Measurements from ENCODE around the gene TIMM50.

TIMM50 gene

DNA sequence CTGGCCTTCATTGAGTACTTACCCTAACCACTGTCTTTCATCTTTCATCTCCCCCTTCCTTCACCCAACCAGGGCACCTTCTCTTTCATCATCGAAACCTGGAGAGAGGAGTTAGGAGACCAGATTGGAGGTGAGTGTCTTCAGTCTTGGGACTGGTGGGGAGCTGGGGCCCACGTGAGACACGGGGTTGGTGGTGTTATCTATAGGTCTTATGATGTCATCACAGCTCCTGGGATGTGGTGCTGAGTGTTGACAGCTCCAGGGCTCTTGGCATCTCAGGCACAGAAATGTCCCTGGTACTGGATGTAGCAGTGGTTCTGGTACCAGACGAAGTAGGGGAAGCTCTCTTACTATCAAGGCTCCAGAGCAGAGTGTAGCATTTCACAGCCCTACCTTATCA lies 19.9 kb downstream of the TIMM50 start:
- no peak for DNase-seq (ENCODE audit: low spot score)

DNA sequence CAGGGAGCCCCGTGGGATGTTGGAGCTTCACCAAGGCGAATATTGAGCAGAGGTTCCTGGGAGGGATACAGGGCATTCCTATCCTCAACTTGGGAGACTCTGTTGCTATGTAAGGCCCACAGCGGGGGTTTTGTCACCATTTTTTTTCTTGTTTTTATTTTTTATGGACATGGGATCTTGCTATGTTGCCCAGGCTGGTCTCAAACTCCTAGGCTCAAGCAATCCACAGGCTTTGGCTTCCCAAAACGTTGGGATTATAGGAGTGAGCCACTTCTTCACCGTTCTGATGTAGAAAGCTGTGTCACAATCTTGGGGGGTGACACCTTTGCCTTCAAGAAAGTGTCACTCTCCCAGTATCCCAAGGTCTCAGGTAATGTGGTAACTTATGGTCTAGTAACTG lies 20.7 kb downstream of the TIMM50 start:
- DNase-seq (ENCODE audit: low spot score) = no peak

DNA sequence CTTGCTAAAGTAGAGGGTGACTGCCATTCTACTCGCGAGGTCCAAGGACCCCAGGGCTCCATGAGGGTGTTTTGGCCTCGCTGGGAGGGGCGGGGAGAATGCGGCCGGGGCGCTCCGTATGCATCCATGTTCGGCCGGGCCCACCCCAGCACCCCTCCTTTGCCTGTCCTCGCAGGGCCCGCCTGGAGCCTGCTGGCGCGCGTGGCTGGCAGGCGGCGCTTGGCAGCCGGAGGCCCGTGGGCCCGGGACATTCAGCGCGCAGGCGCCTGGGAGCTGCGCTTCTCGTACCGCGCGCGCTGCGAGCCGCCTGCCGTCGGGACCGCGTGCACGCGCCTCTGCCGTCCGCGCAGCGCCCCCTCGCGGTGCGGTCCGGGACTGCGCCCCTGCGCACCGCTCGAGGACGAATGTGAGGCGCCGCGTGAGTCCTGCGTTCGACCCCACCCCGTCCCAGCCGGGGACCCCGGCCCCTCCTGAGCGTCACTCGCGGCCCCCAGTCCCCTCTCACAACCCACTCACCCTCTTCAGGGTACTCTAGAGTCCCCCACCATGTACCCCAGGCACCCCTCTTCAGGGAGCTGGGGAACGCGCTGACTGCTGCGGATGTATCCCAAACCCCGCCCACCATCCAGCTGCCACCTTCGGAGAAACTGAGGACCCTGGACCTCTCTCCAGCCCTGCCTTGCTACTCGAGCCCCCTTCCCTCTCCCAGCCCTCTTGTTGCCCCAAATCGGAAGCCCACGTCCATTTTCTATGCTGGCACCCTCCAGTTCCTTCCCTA lies 22.2 kb downstream of the TIMM50 start:
- DNase-seq (ENCODE audit: low spot score) = no peak

DNA sequence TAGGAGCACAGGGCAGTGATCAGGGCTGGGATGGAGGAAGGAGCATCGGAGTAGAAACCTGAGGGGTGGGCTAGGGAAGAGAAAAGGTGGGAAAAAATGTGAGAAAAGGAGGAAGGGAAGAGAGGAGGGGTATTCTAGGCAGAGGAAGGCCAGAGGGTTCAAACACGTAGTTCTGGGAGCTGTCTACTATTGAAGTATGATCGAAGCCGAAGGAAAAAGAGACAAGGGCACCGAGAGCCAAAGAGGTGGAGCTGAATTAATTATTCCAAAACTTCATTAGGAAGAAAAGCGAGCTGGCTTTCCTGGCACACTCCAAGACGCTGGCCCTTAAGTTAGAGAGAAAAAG lies 25.9 kb downstream of the TIMM50 start:
- no peak for DNase-seq (ENCODE audit: low spot score)

- peak; percentile 17 for DNase-seq (ENCODE audit: low spot score)
These were observed 26.5 kb downstream of the TIMM50 start for GRCh38 chr19:39506944-39507714.

- DNase-seq (ENCODE audit: low spot score) = no peak
These were observed 27.2 kb downstream of the TIMM50 start for GRCh38 chr19:39507715-39508364.

- DNase-seq (ENCODE audit: low spot score) = no peak
These were observed 28.0 kb downstream of the TIMM50 start for GRCh38 chr19:39508629-39509028.

DNA sequence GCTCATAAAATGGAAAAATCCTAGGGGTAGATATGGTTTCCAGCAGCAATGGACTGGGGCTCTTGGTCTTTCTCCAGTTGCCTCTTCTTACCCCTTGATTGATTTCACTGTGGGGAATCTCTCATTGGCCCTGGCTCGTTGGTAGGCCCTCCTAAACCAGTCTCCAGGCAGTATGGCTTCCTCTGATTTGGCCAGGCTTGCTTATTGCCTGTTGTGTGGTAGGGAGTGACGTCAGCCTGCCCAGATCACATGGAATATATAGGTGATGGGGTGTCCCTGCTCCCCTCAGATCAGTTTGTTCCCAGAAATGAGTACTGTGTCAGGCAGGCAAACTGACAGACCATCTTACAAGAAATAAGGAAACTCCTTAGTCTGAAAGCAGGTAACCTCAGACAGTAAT lies 28.6 kb downstream of the TIMM50 start:
- DNase-seq (ENCODE audit: low spot score) = no peak

DNA sequence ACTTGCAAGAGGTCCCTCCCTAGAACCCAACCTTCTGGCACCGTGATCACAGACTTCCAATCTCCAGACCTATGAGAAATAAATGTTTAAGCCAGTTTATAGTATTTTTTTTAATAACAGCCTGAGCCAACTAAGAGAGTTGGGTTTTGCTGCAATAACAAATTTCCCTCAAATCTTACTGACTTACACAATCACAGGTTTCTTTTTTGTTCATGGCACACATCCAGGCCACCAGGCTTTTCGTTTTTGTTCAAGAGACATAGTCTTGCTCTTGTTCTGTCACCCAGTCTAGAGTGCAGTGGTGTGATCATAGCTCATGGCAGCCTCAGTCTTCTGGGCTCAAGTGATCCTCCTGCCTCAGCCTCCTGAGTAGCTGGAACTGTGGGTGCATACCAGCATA lies 32.4 kb downstream of the TIMM50 start:
- no peak for DNase-seq (ENCODE audit: low spot score)

DNA sequence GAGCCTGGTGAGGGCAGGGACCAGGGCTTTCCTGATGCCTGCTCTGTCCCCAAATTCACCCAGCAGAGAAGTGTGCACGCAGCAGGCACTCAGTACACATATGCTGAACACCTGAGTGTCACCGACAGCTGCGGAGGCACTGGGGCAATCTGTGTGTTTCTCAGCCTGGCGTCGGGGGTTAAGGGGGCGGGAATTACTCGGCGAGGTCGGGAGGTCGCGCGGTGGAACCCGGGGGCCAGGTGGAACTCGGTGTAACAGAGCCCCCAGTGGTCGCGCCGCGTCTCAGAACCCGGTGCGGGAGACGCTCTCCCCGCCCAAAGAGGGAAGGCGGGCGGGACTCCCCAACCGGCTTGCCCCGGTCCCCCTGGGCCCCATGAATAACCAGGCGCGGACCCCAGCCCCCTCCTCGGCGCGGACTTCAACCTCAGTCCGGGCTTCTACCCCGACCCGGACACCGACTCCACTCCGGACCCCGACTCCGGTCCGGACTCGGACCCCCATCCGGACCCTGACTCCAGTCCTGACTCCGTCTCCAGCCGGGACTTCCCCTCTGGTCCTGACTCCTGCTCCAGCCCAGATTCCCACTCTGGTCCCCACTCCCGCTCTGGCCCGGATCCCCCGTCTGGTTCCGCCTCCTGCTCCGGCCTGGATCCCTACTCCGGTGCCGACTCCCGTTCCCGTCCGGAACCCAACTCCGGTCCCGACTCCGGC lies 34.4 kb downstream of the TIMM50 start, which contains the start of gene SELENOV:
Gene SELENOV, plus strand, starts transcription at position 300 of the 711 bp plus-strand sequence. Its CDS starts 74 bp downstream, at position 374.
- no peak for DNase-seq (ENCODE audit: low spot score)

- DNase-seq (ENCODE audit: low spot score) = no peak
These were observed 35.0 kb downstream of the TIMM50 start for GRCh38 chr19:39515551-39516191.

GRCh38 chr19:39516270-39516669 lies 35.6 kb downstream of the TIMM50 start:
- no peak for DNase-seq (ENCODE audit: low spot score)

DNA sequence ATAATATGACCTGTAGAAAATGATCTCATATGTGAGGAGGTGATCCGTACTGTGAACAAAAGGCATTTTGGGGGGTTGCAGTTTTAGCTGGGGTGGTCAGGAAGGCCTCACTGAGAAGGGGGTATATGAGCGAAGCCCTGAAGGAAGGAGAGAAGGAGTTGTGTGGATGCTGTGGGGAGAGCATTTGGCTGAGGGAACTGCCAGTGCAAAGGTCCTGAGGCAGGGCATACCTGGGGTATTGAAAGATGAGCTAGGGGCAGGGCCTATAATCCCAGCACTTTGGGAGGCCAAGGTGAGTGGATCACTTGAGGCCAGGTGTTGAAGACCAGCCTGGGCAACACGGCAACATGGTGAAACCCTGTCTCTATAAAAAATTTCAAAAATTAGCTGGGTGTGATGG lies 36.8 kb downstream of the TIMM50 start:
- no peak for DNase-seq (ENCODE audit: low spot score)

DNA sequence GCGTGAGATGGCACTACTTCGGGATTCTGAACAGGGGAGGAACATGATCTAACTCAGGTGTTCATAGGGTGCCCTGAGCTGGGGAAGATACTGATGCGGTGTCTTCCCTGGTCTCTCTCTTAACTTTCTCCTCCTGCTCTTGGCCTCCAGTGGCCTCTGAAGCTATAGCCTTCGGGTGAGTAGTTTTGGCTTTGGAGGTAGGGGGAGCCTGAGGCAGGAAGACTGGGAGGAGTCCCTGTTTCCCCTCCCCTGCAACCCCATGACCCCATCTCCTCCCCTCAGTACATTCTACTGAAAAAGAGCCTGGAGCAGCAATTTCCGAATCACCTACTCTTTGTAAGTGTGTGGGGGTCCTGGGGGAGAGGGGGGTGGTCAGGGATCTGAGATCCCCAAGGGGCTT lies 37.8 kb downstream of the TIMM50 start:
- DNase-seq (ENCODE audit: low spot score) = no peak

GRCh38 chr19:39518975-39519374 lies 38.3 kb downstream of the TIMM50 start:
- no peak for DNase-seq (ENCODE audit: low spot score)

DNA sequence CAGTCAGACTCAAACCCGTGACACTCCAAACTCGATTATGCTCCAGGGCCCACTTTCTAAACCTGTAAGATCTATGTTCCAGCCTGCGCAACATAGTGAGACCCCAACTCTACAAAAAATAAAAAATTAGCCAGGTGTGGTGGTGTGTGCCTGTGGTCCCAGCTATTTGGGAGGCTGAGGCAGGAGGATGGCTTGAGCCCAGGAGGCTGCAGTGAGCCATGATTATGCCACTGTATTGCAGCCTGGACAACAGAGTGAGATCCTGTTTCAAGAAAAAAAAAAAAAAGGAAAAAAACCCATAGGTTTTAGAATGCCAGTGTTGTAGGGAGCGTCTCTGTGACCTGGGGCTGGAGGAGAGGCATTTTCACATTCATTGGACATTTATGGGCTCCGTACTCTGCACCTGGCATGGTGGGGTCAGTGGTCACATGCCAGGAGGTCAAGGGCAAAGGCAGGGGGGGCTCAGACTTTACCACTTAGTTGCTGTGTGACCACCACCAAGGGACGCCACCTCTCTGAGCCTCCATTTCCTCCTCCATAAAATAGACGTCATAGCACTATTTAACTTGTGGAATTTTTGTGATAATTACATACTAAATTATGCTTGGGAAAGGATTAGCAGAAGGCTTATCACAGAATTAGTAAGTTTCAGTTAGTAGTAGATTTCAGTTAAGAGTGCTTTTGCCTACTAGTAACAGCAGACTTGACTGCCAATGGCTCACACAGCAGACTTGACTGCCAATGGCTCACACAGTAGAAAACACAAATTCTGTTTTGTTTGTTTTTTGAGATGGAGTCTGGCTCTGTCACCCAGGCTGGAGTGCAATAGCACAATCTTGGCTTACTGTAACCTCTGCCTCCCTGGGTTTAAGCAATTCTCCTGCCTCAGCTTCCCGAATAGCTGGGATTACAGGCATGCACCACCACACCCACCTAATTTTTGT lies 40.2 kb downstream of the TIMM50 start:
- DNase-seq (ENCODE audit: low spot score) = no peak

DNA sequence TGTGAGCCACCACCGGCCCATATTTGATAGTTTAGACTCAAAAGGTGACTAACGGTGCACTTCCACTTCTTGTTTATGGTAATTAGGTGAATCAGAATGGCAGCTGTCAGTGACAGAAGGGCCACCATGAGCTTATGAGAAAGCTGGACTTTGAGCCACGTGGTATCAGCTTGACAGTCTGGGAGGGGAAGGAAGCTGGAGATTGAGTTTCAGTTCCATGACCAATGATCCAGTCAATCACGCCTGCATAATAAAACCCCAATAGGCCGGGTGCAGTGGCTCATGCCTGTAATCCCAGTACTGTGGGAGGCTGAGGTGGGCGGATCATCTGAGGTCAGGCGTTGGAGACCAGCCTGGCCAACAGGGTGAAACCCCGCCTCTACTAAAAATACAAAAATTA lies 43.9 kb downstream of the TIMM50 start:
- DNase-seq (ENCODE audit: low spot score) = no peak

DNA sequence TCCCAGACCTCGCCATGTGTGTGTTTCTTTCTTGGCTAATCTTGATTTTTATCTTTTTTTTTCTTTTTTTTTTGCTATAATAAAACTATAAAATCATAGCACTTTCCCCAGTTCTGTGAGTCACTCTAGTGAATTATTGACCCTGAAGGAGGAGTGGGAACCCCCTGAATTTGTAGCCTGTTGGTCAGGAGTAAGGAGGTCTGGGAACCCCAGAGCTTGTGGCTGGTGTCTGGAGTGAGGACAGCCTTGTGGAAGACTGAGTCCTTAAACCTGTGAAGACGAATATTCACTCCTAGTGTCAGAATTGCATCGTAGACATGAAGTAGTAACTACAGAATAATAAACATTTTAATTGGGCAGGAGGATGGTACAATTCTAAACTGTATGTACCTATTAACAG lies 44.6 kb downstream of the TIMM50 start:
- no peak for DNase-seq (ENCODE audit: low spot score)

DNA sequence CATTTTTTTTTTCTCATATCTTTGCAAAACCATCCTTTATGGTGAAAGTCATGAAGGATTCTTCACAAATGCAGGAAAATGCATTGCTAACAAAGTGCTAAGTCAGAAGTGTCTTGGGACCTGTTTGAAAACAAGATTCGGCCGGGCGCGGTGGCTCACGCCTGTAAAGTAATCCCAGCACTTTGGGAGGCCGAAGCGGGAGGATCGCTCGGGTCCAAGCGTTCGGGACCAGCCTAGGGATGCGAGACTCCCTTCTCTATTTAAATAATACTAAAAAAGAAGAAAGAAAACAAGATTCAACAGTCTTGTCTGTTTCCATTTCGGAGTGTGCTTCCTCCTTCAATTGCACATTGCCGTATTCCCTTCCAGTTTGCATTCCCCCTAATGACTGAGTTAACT lies 51.2 kb downstream of the TIMM50 start:
- DNase-seq (ENCODE audit: low spot score) = no peak

- DNase-seq (ENCODE audit: low spot score) = peak; percentile 95
These were observed 51.8 kb downstream of the TIMM50 start, which contains the start of gene EID2B for GRCh38 chr19:39532233-39533002. Gene EID2B, minus strand, starts transcription at chr19:39532852. Its CDS starts 50 bp downstream, at chr19:39532802.
